HTR-8/SVneo (cell line): ENCODE measurements around the gene SATB2.

Source experiments
- DNase-seq: peaks from one replicate; pipeline ENCODE4 v3.0.0; 2011; ENCODE audit warnings: low spot score, mixed read lengths; ENCODE audit not compliant: insufficient read length
- FAIRE-seq: peaks from 2 replicates; lab custom pipeline; 2011; peaks lifted over from hg19 to GRCh38; lab: Jason Lieb, UNC

SATB2 gene

GRCh38 chr2:199466692-199467065 lies 8.9 kb upstream of the SATB2 start:
- no peak for DNase-seq
- no peak for FAIRE-seq

GRCh38 chr2:199465988-199466691 lies 8.4 kb upstream of the SATB2 start:
- no peak for FAIRE-seq

GRCh38 chr2:199465390-199465789 lies 7.7 kb upstream of the SATB2 start:
- DNase-seq (no peak), FAIRE-seq (no peak)

More at GRCh38 chr2:199465988-199466691, 8.4 kb upstream of the SATB2 start:
- no peak for DNase-seq

GRCh38 chr2:199464606-199465352 lies 7.0 kb upstream of the SATB2 start:
- no peak for FAIRE-seq

GRCh38 chr2:199463708-199464605 lies 6.2 kb upstream of the SATB2 start:
- DNase-seq (no peak), FAIRE-seq (no peak)

More at GRCh38 chr2:199464606-199465352, 7.0 kb upstream of the SATB2 start:
- no peak for DNase-seq

- peak; percentile 81 for DNase-seq
- FAIRE-seq, result peak; percentile 79
Measured at GRCh38 chr2:199462956-199463692, 5.4 kb upstream of the SATB2 start.

- DNase-seq (no peak), FAIRE-seq (no peak)
Measured at GRCh38 chr2:199462347-199462955, 4.7 kb upstream of the SATB2 start.

- FAIRE-seq, result no peak
- no peak for DNase-seq
Measured at GRCh38 chr2:199461711-199462346, 4.1 kb upstream of the SATB2 start.

- DNase-seq (no peak), FAIRE-seq (no peak)
Measured at GRCh38 chr2:199460846-199461710, 3.3 kb upstream of the SATB2 start.

GRCh38 chr2:199460101-199460671 lies 2.4 kb upstream of the SATB2 start:
- no peak for DNase-seq
- FAIRE-seq, result no peak

- peak; percentile 20 for FAIRE-seq
Measured at GRCh38 chr2:199459286-199460100, 1.8 kb upstream of the SATB2 start.

GRCh38 chr2:199458806-199459285 lies 1.1 kb upstream of the SATB2 start:
- no peak for FAIRE-seq
- DNase-seq, result no peak

More at GRCh38 chr2:199459286-199460100, 1.8 kb upstream of the SATB2 start:
- DNase-seq, result no peak

GRCh38 chr2:199458009-199458805 lies 468 bp upstream of the SATB2 start:
- DNase-seq (no peak), FAIRE-seq (no peak)

- DNase-seq (no peak), FAIRE-seq (no peak)
Measured at GRCh38 chr2:199456383-199457146, 1.2 kb downstream of the SATB2 start.
